ENCODE measurements around the gene PRDM15.

DNA sequence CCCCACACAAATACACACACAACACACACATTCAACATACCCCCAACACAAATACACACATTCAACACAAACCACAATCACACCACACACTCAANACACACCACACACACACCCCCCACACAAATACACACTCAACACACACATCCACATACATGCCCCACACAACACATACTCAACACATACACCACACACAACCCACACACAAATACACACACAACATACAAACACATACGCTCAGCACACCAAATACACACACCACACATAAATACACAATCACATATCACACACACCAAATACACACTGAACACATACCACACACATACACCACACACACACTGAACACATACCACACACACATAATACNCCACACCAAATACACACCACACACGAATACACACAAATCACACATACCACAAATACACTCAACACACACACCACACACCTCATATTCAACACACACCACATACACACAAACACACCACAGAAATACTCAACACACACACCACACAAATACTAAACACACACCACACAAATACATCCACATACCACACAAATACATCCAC, 48.9 kb downstream of the PRDM15 start:
- TF ChIP-seq EZH2 (optimal IDR thresholded peaks at IDR 0.05; ENCODE audit: low read depth, low read length), result no peak
- TF ChIP-seq CTCF (IDR thresholded peaks at IDR 0.05; ENCODE audit: low read length), result no peak
- no peak for TF ChIP-seq EZH2phosphoT487 (IDR thresholded peaks at IDR 0.05; ENCODE audit: low read length)
